Loucy (cell line): ENCODE results near the gene MBTPS2.

Experiments used
- H2AFZ ChIP-seq: fragments of 200-600 bp; sonication (generic); 2 replicates; pipeline ENCODE4 v1.6.0; 2016; ENCODE audit warnings: antibody characterized with exemption, mild to moderate bottlenecking, low read length, moderate library complexity
- H3F3A ChIP-seq: fragments of 200-600 bp; 2 replicates; pipeline ENCODE4 v1.6.0; 2016; ENCODE audit warnings: antibody characterized with exemption, low read depth, mild to moderate bottlenecking
- H3K27me3 ChIP-seq: fragments of 200-600 bp; sonication (generic); 2 replicates; pipeline ENCODE4 v1.6.1; 2014; ENCODE audit warnings: low read length, mild to moderate bottlenecking; ENCODE audit not compliant: insufficient read depth, poor library complexity, severe bottlenecking
- H3K36me3 ChIP-seq: fragments of 200-600 bp; sonication (generic); 2 replicates; pipeline ENCODE4 v1.6.1; 2016; ENCODE audit warnings: low read length; ENCODE audit not compliant: insufficient read depth
- H3K4me1 ChIP-seq: fragments of 200-600 bp; sonication (generic); 2 replicates; pipeline ENCODE4 v1.5.1; 2014; ENCODE audit warnings: low read length, mild to moderate bottlenecking; ENCODE audit not compliant: insufficient read depth, poor library complexity, severe bottlenecking
- H3K4me2 ChIP-seq: fragments of 200-600 bp; sonication (generic); 2 replicates; pipeline ENCODE4 v1.6.0; 2014; ENCODE audit warnings: antibody characterized with exemption, low read length, low read depth, mild to moderate bottlenecking; ENCODE audit not compliant: poor library complexity, severe bottlenecking
- H3K4me3 ChIP-seq: fragments of 200-600 bp; sonication (generic); 2 replicates; pipeline ENCODE4 v1.5.1; 2014; ENCODE audit warnings: low read length, mild to moderate bottlenecking, mixed read lengths; ENCODE audit not compliant: poor library complexity, severe bottlenecking
- H3K79me2 ChIP-seq: fragments of 200-600 bp; sonication (generic); 2 replicates; pipeline ENCODE4 v1.6.1; 2014; ENCODE audit warnings: low read length; ENCODE audit not compliant: insufficient read depth
- H3K9ac ChIP-seq: fragments of 200-600 bp; sonication (generic); 2 replicates; pipeline ENCODE4 v1.6.0; 2014; ENCODE audit warnings: mild to moderate bottlenecking, low read depth, low read length, moderate library complexity; ENCODE audit not compliant: poor library complexity, severe bottlenecking
- H3K9me2 ChIP-seq: fragments of 200-600 bp; sonication (generic); replicated peaks from 2 replicates; pipeline ENCODE4 v1.6.1; 2016; ENCODE audit warnings: low read depth, low read length, mixed read lengths
- H3K9me3 ChIP-seq: fragments of 200-600 bp; sonication (generic); 2 replicates; pipeline ENCODE4 v1.6.1; 2014; ENCODE audit warnings: mild to moderate bottlenecking, antibody characterized with exemption, low read length, low read depth; ENCODE audit not compliant: insufficient read depth
- H4K20me1 ChIP-seq: fragments of 200-600 bp; sonication (generic); 2 replicates; pipeline ENCODE4 v1.6.0; 2014; ENCODE audit warnings: antibody characterized with exemption, low read length, mild to moderate bottlenecking; ENCODE audit not compliant: insufficient read depth, poor library complexity, severe bottlenecking
- CTCF ChIP-seq: fragments of 200-600 bp; sonication (generic); conservative IDR thresholded peaks from 2 replicates; pipeline ENCODE4 v1.5.1; 2014; ENCODE audit warnings: mild to moderate bottlenecking, antibody characterized with exemption, low read length
- EZH2phosphoT487 ChIP-seq: fragments of 200-600 bp; IDR thresholded peaks from 2 replicates; pipeline ENCODE4 v1.6.1; 2018; ENCODE audit warnings: antibody characterized with exemption, mild to moderate bottlenecking, moderate library complexity, borderline replicate concordance

The MBTPS2 gene

GRCh38 chrX:21856504-21856903 is 17.1 kb downstream of the MBTPS2 start:
- Histone ChIP-seq H3K79me2 (no peaks in the 10 kb centered on the region), H3F3A (no peaks in the 10 kb centered on the region), H3K4me2 (no peak overlapping the region), H3K9me2 (no peaks in the 10 kb centered on the region), H3K9me3 (no peaks in the 10 kb centered on the region), H3K36me3 (peaks cover 4% of the 10 kb centered on the region; the same call in 1 of the 2 replicates), H3K4me1 (no peaks in the 10 kb centered on the region), H3K4me3 (no peak overlapping the region), H3K9ac (no peak overlapping the region), H2AFZ (no peak overlapping the region), H3K27me3 (no peaks in the 10 kb centered on the region), H4K20me1 (no peaks in the 10 kb centered on the region)
- no peak for TF ChIP-seq EZH2phosphoT487

DNA sequence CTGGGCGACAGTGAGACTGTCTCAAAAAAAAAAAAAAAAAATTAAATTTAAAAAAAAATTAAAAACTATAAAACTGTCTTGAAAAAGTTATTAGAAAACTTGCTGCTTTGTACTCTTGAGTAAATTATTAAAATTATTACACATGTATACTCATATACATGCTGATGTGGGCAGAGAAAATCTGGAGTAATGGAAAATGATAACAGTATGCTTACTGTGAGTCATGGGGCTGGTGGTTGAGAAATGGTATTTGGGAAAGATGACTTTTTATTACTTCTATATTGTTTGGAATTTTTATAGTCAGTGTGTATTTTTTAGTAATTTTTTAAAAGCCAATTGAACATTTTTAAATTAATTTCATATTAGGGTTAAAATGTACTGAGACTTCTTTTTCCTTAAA is 23.8 kb downstream of the MBTPS2 start:
- no peaks in the 10 kb centered on the region for H3K9me3 ChIP-seq
- H3K36me3 ChIP-seq = no peaks in the 10 kb centered on the region
- H3K27me3 ChIP-seq = no peaks in the 10 kb centered on the region
- no peaks in the 10 kb centered on the region for H3K9me2 ChIP-seq
- no peak overlapping the region for H3K9ac ChIP-seq
- H3F3A ChIP-seq = no peaks in the 10 kb centered on the region
- H4K20me1 ChIP-seq = no peaks in the 10 kb centered on the region
- no peak overlapping the region for H3K4me2 ChIP-seq
- no peak overlapping the region for H2AFZ ChIP-seq
- TF ChIP-seq CTCF = no peak
- TF ChIP-seq EZH2phosphoT487 = no peak
- H3K4me1 ChIP-seq = no peaks in the 10 kb centered on the region
- no peaks in the 10 kb centered on the region for H3K79me2 ChIP-seq
- H3K4me3 ChIP-seq = no peak overlapping the region

GRCh38 chrX:21865436-21865835 is 26.0 kb downstream of the MBTPS2 start:
- no peaks in the 10 kb centered on the region for H3K4me1 ChIP-seq
- TF ChIP-seq EZH2phosphoT487 (no peak), CTCF (no peak)
- H3K9me2 ChIP-seq = no peaks in the 10 kb centered on the region
- no peak overlapping the region for H3K9ac ChIP-seq
- no peak overlapping the region for H3K4me2 ChIP-seq
- no peaks in the 10 kb centered on the region for H3K79me2 ChIP-seq
- no peak overlapping the region for H2AFZ ChIP-seq
- H3F3A ChIP-seq = no peaks in the 10 kb centered on the region
- H3K4me3 ChIP-seq = no peak overlapping the region
- no peaks in the 10 kb centered on the region for H3K36me3 ChIP-seq
- no peaks in the 10 kb centered on the region for H3K9me3 ChIP-seq
- no peaks in the 10 kb centered on the region for H4K20me1 ChIP-seq
- H3K27me3 ChIP-seq = no peaks in the 10 kb centered on the region

DNA sequence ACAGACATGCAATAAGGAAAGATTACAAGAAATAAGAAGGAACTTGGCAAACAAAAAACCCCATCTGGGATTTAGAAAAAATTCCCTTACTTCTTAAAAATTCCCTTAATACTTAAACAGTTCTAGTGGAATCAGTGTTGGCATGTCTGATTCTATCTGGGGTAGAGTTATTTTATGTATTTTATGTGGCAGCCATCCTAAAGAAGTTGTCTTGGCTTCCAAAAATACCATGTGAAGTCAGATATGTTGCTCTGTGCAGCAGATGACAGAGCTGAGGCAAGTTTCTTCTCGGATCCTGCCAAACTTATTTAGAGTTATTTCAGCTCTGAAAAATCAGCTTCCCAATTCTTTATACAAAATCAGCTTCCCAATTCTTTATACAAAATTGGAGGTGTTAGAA is 31.1 kb downstream of the MBTPS2 start:
- H2AFZ ChIP-seq = no peak overlapping the region
- H3K4me1 ChIP-seq = no peaks in the 10 kb centered on the region

More for the DNA sequence above, 31.1 kb downstream of the MBTPS2 start:
- H3K9me3 ChIP-seq = no peaks in the 10 kb centered on the region
- no peaks in the 10 kb centered on the region for H4K20me1 ChIP-seq
- no peak overlapping the region for H3K4me2 ChIP-seq
- H3K27me3 ChIP-seq = no peaks in the 10 kb centered on the region
- H3K79me2 ChIP-seq = no peaks in the 10 kb centered on the region
- no peaks in the 10 kb centered on the region for H3K9me2 ChIP-seq
- TF ChIP-seq CTCF (no peak), EZH2phosphoT487 (no peak)
- H3K4me3 ChIP-seq = no peak overlapping the region
- no peaks in the 10 kb centered on the region for H3K36me3 ChIP-seq
- H3F3A ChIP-seq = no peaks in the 10 kb centered on the region
- H3K9ac ChIP-seq = no peak overlapping the region
